H1 (cell line): ENCODE results near the gene AGBL1. TPM values are rescaled to one million over a fixed set of nuclear protein-coding genes. Genes with fewer than 3 reads are reported as not detected.

Experiments
- CTCF ChIA-PET: fragments of 300-600 bp; sonication (Branson Sonifier 250); formaldehyde crosslinking; loops from one replicate; lab custom pipeline; 2021; ENCODE audit not compliant: partially characterized antibody; lab: Charles Lee
- POLR2A ChIA-PET: fragments of 300-600 bp; sonication (Branson Sonifier 250); formaldehyde crosslinking; loops from one replicate; lab custom pipeline; 2021; ENCODE audit warnings: inconsistent platforms; ENCODE audit not compliant: partially characterized antibody; lab: Charles Lee
- DNase-seq, 2 experiments: peaks; one replicate each; pipeline versions ENCODE4 v3.0.0 to v3.0.0-alpha.2; 2010 to 2022; ENCODE audit warnings: low spot score in 2 of 2, low read depth in 1 of 2, mixed read lengths in 1 of 2
- FAIRE-seq: peaks from 2 replicates; lab custom pipeline; 2011; peaks lifted over from hg19 to GRCh38; lab: Jason Lieb, UNC
- H2AFZ ChIP-seq: 2 replicates; pipeline ENCODE4 v1.8.1; 2012; ENCODE audit warnings: low read length, inconsistent platforms
- H2AK5ac ChIP-seq: 2 replicates; pipeline ENCODE4 v1.6.1; 2013; ENCODE audit warnings: low read depth, low read length
- H2BK120ac ChIP-seq: replicated peaks from 2 replicates; pipeline ENCODE3; 2013; ENCODE audit warnings: low read depth, low read length, inconsistent platforms
- H2BK12ac ChIP-seq: 2 replicates; pipeline ENCODE4 v1.6.1; 2013; ENCODE audit warnings: low read depth, low read length
- H2BK15ac ChIP-seq: 2 replicates; pipeline ENCODE4 v1.6.1; 2013; ENCODE audit warnings: low read length
- H2BK20ac ChIP-seq: 2 replicates; pipeline ENCODE4 v1.6.1; 2013; ENCODE audit warnings: low read length
- H2BK5ac ChIP-seq: 2 replicates; pipeline ENCODE4 v1.6.1; 2013; ENCODE audit warnings: low read depth, low read length
- H3K14ac ChIP-seq: 2 replicates; pipeline ENCODE4 v1.6.1; 2013; ENCODE audit warnings: inconsistent platforms; ENCODE audit not compliant: insufficient read length
- H3K18ac ChIP-seq: 2 replicates; pipeline ENCODE4 v1.6.1; 2013; ENCODE audit warnings: low read length; ENCODE audit errors: extremely low read depth
- H3K23ac ChIP-seq: 2 replicates; pipeline ENCODE4 v1.6.1; 2013; ENCODE audit warnings: inconsistent platforms; ENCODE audit not compliant: insufficient read length
- H3K23me2 ChIP-seq: 2 replicates; pipeline ENCODE4 v1.6.1; 2013; ENCODE audit warnings: low read depth, low read length
- H3K27ac ChIP-seq: 2 replicates; pipeline ENCODE4 v1.6.1; 2011; ENCODE audit warnings: low read depth, low read length, inconsistent platforms
- H3K27me3 ChIP-seq, 4 experiments: replicated peaks in 1 of 4; 1 replicate in 1 of 4; 2 replicates in 3 of 4; pipeline versions ENCODE4 v1.6.1 to v1.8.1; 2011 to 2013; ENCODE audit warnings: low read length in 3 of 4, mild to moderate bottlenecking in 3 of 4, inconsistent platforms in 2 of 4, mixed read lengths in 2 of 4, moderate library complexity in 1 of 4; ENCODE audit not compliant: control insufficient read depth in 3 of 4, insufficient read depth in 3 of 4; ENCODE audit errors: extremely low read depth in 1 of 4
- H3K36me3 ChIP-seq, 4 experiments: 2 replicates each; pipeline versions ENCODE4 v1.6.1 to v1.8.1; 2011 to 2013; ENCODE audit warnings: mild to moderate bottlenecking in 4 of 4, low read length in 3 of 4, moderate library complexity in 2 of 4, control low read depth in 1 of 4, inconsistent platforms in 1 of 4; ENCODE audit not compliant: insufficient read depth in 4 of 4, control insufficient read depth in 2 of 4
- H3K4ac ChIP-seq: replicated peaks from 2 replicates; pipeline ENCODE3; 2013; ENCODE audit warnings: low read length, low read depth, mixed read lengths, inconsistent platforms; ENCODE audit not compliant: insufficient read length
- H3K4me1 ChIP-seq, 4 experiments: replicated peaks in 1 of 4; 1 replicate in 1 of 4; 2 replicates in 3 of 4; pipeline versions ENCODE4 v1.6.1 to v1.8.1; 2011 to 2013; ENCODE audit warnings: low read length in 3 of 4, inconsistent platforms in 2 of 4, mixed read lengths in 1 of 4; ENCODE audit not compliant: insufficient read depth in 4 of 4, control insufficient read depth in 3 of 4
- H3K4me2 ChIP-seq, 2 experiments: 2 replicates each; pipeline versions ENCODE4 v1.6.1 to v1.8.1; 2011 to 2013; ENCODE audit warnings: low read depth in 2 of 2, low read length in 2 of 2, control low read depth in 1 of 2, inconsistent platforms in 1 of 2, mild to moderate bottlenecking in 1 of 2; ENCODE audit not compliant: insufficient read depth in 1 of 2
- H3K4me3 ChIP-seq, 4 experiments: fragments of 200-600, 300-600 bp in 1 of 4; sonication (generic), shearing (Covaris generic), sonication (Bioruptor Twin) in 1 of 4; 2 replicates each; pipeline versions ENCODE4 v1.5.1 to v1.8.1; 2011 to 2016; ENCODE audit warnings: low read length in 4 of 4, low read depth in 3 of 4, control low read depth in 2 of 4, inconsistent platforms in 2 of 4, mild to moderate bottlenecking in 2 of 4, mixed read lengths in 1 of 4, moderate library complexity in 1 of 4; ENCODE audit not compliant: insufficient read depth in 2 of 4; ENCODE audit errors: extremely low read depth in 1 of 4
- H3K56ac ChIP-seq: replicated peaks from 2 replicates; pipeline ENCODE3; 2013; ENCODE audit warnings: low read depth, mild to moderate bottlenecking, mixed read lengths, low read length, inconsistent platforms; ENCODE audit not compliant: insufficient read length
- H3K79me1 ChIP-seq: 2 replicates; pipeline ENCODE4 v1.6.1; 2013; ENCODE audit warnings: low read depth, low read length, control low read depth
- H3K79me2 ChIP-seq, 2 experiments: 2 replicates each; pipeline versions ENCODE4 v1.6.1 to v1.8.1; 2012 to 2013; ENCODE audit warnings: low read length in 2 of 2, mild to moderate bottlenecking in 2 of 2, inconsistent platforms in 1 of 2; ENCODE audit not compliant: insufficient read depth in 2 of 2, control insufficient read depth in 1 of 2
- H3K9ac ChIP-seq, 4 experiments: replicated peaks in 1 of 4; 1 replicate in 1 of 4; 2 replicates in 3 of 4; pipeline versions ENCODE4 v1.6.1 to v1.8.1; 2011 to 2013; ENCODE audit warnings: low read depth in 3 of 4, low read length in 3 of 4, control low read depth in 2 of 4, mild to moderate bottlenecking in 2 of 4, moderate library complexity in 2 of 4, inconsistent platforms in 1 of 4; ENCODE audit errors: extremely low read depth in 1 of 4
- H3K9me3 ChIP-seq, 2 experiments: 2 replicates each; pipeline versions ENCODE4 v1.6.1 to v1.8.1; 2012 to 2013; ENCODE audit warnings: mild to moderate bottlenecking in 2 of 2, moderate library complexity in 2 of 2, control low read depth in 1 of 2, inconsistent platforms in 1 of 2, low read depth in 1 of 2, low read length in 1 of 2, mixed read lengths in 1 of 2; ENCODE audit not compliant: insufficient read depth in 2 of 2
- H4K20me1 ChIP-seq, 2 experiments: replicated peaks in 1 of 2; 2 replicates each; pipeline versions ENCODE3 to v1.8.1; 2011 to 2013; ENCODE audit warnings: inconsistent platforms in 2 of 2, low read length in 2 of 2, mild to moderate bottlenecking in 1 of 2; ENCODE audit not compliant: insufficient read depth in 2 of 2, control insufficient read depth in 1 of 2
- H4K5ac ChIP-seq: 2 replicates; pipeline ENCODE4 v1.6.1; 2013; ENCODE audit warnings: low read length, low read depth, mixed read lengths, inconsistent platforms; ENCODE audit not compliant: insufficient read length
- H4K8ac ChIP-seq: 2 replicates; pipeline ENCODE4 v1.8.0; 2013; ENCODE audit warnings: mild to moderate bottlenecking, moderate library complexity, low read length, inconsistent platforms; ENCODE audit not compliant: insufficient read depth; ENCODE audit errors: extremely low read depth
- H4K91ac ChIP-seq: replicated peaks from 2 replicates; pipeline ENCODE3; 2013; ENCODE audit warnings: low read length, mixed read lengths, inconsistent platforms; ENCODE audit not compliant: insufficient read length
- BCL11A ChIP-seq, 2 experiments: IDR thresholded peaks; one replicate each; pipeline ENCODE4 v1.6.1; 2011; ENCODE audit warnings: low read depth in 2 of 2, low read length in 2 of 2, mild to moderate bottlenecking in 2 of 2
- NRF1 ChIP-seq: IDR thresholded peaks from 2 replicates; pipeline ENCODE4 v1.6.1; 2011; ENCODE audit warnings: mild to moderate bottlenecking, low read depth, low read length, improper control_type of control experiment
- POU5F1 ChIP-seq: IDR thresholded peaks from 2 replicates; pipeline ENCODE4 v1.6.1; 2011; ENCODE audit warnings: low read depth, mild to moderate bottlenecking, low read length, moderate library complexity
- RAD21 ChIP-seq, 2 experiments: IDR thresholded peaks in 1 of 2; conservative IDR thresholded peaks in 1 of 2; 2 replicates each; pipeline ENCODE4 v1.6.1; 2011; ENCODE audit warnings: low read depth in 2 of 2, low read length in 2 of 2, improper control_type of control experiment in 1 of 2, inconsistent platforms in 1 of 2, mild to moderate bottlenecking in 1 of 2, moderate library complexity in 1 of 2
- SAP30 ChIP-seq: fragments of 300-600 bp; sonication (generic); IDR thresholded peaks from 2 replicates; pipeline ENCODE4 v1.7.1; 2012; ENCODE audit warnings: low read length, moderate library complexity, mild to moderate bottlenecking, inconsistent platforms; ENCODE audit not compliant: insufficient read depth, insufficient replicate concordance
- SIN3A ChIP-seq, 2 experiments: IDR thresholded peaks in 1 of 2; conservative IDR thresholded peaks in 1 of 2; 2 replicates each; pipeline ENCODE4 v1.6.1; 2011 to 2012; ENCODE audit warnings: low read length in 2 of 2, improper control_type of control experiment in 1 of 2, low read depth in 1 of 2, mild to moderate bottlenecking in 1 of 2
- TCF12 ChIP-seq: IDR thresholded peaks from 2 replicates; pipeline ENCODE4 v1.6.1; 2011; ENCODE audit warnings: low read depth, mild to moderate bottlenecking, low read length
- WGBS, 2 experiments: shearing (Covaris generic) in 1 of 2; methylation state at CpG; one replicate each; pipeline versions ENCODE4 v1.1.6 to v1.1.7; 2013 to 2015; ENCODE audit warnings: low lambda C conversion rate in 2 of 2, mixed read lengths in 2 of 2, inconsistent platforms in 1 of 2, low coverage in 1 of 2, missing lambda C conversion rate in 1 of 2; ENCODE audit not compliant: insufficient replicate concordance in 2 of 2, insufficient coverage in 1 of 2, insufficient read length in 1 of 2; ENCODE audit errors: extremely low coverage in 1 of 2, missing lambda C conversion rate in 1 of 2; 5-methylcytosine and 5-hydroxymethylcytosine counted together
- polyA plus RNA-seq, 7 experiments: library from polyadenylated mRNA; depleted of rRNA in 3 of 7; stranded (reverse) in 5 of 7; unstranded in 2 of 7; fragments of >200 nt in 5 of 7; fragments of 200-250 nt in 2 of 7; gene quantifications; 1 replicate in 5 of 7; 2 replicates in 1 of 7; 4 replicates in 1 of 7; pipeline versions ENCODE4 v1.2.1 to v1.2.3, GENCODE V29; 2011 to 2013; ENCODE audit warnings: missing spikeins in 2 of 7, mixed read lengths in 2 of 7
- total RNA-seq: library from RNA; stranded (reverse); fragmentation: NEBNext Ultra II Directional; extraction: Animal tissue kit (Norgen Biotek cat#: 25700); gene quantifications from 2 replicates; pipeline ENCODE4 v1.2.1, GENCODE V29; 2021
- TF ChIP-seq, protein P1 (sequence below): IDR thresholded peaks from 2 replicates; pipeline ENCODE4 v1.6.1; 2012; ENCODE audit warnings: inconsistent platforms

The AGBL1 gene
- total and polyA plus RNA-seq, 2 of the 8 experiments (the other 6 are each of a cell fraction or from before 2014, with no cell fraction given) = not detected

DNA sequence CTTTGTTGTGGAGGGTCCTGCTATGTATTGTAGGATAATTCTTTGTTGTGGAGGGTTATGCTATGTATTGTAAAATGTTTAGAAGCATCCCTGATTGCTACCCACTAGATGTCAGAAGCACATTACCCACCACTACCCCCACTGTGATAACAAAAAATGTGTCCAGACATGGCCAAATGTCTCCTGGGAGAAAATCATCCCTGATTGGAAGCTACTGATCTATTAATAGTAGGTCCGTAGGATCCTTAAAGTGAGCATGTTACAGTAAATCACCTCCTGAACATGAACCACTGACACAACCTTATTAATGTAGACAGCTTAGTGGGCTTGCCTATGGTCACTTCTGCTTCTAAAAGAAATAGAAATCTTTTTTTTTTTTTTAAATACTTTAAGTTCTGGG is 884.6 kb downstream of the AGBL1 start:
- H2BK120ac ChIP-seq = no peak overlapping the region
- no peak overlapping the region for H3K56ac ChIP-seq
- no peak for DNase-seq
- no peak overlapping the region for H4K91ac ChIP-seq
- H3K27me3 ChIP-seq = no peaks in the 10 kb centered on the region
- H3K36me3 ChIP-seq = no peaks in the 10 kb centered on the region
- H3K4me2 ChIP-seq = no peak overlapping the region
- no peak for TF ChIP-seq NRF1
- TF ChIP-seq SIN3A (conservative IDR thresholded peaks at IDR 0.05 in 1 of 2, IDR thresholded peaks at IDR 0.05 in 1 of 2; ENCODE audit: low read depth in 1 of 2, low read length in 2 of 2) = no peak
- no peak for TF ChIP-seq TCF12
- TF ChIP-seq, protein P1, sequence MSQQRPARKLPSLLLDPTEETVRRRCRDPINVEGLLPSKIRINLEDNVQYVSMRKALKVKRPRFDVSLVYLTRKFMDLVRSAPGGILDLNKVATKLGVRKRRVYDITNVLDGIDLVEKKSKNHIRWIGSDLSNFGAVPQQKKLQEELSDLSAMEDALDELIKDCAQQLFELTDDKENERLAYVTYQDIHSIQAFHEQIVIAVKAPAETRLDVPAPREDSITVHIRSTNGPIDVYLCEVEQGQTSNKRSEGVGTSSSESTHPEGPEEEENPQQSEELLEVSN = no peak
- TF ChIP-seq RAD21 (IDR thresholded peaks at IDR 0.05 in 1 of 2, conservative IDR thresholded peaks at IDR 0.05 in 1 of 2; ENCODE audit: low read depth in 2 of 2, low read length in 2 of 2) = no peak
- no peak for TF ChIP-seq SAP30
- TF ChIP-seq POU5F1 = no peak
- TF ChIP-seq BCL11A (IDR thresholded peaks at IDR 0.05; ENCODE audit: low read depth in 2 of 2, low read length in 2 of 2) = no peak
- no peak overlapping the region for H2AK5ac ChIP-seq
- H3K4ac ChIP-seq = no peak overlapping the region
- H3K27ac ChIP-seq = no peak overlapping the region
- H3K4me3 ChIP-seq = no peak overlapping the region
- no peak overlapping the region for H2AFZ ChIP-seq
- H3K18ac ChIP-seq = no peak overlapping the region
- H3K4me1 ChIP-seq = no peaks in the 10 kb centered on the region
- no peak overlapping the region for H2BK5ac ChIP-seq
- WGBS, 2 experiments = 85% methylated on average over 1 of the region's 1 CpG; no CpG with 5 or more reads in 1 of the 2 experiments
- H3K23me2 ChIP-seq = no peaks in the 10 kb centered on the region
- POLR2A ChIA-PET = no interaction called here
- no peak overlapping the region for H4K8ac ChIP-seq
- H2BK15ac ChIP-seq = no peak overlapping the region
- no peaks in the 10 kb centered on the region for H4K20me1 ChIP-seq
- H4K5ac ChIP-seq = no peak overlapping the region
- H3K79me1 ChIP-seq = no peaks in the 10 kb centered on the region
- no peak for FAIRE-seq
- no peak overlapping the region for H3K9ac ChIP-seq
- no peak overlapping the region for H3K23ac ChIP-seq
- H3K79me2 ChIP-seq = no peaks in the 10 kb centered on the region
- H3K9me3 ChIP-seq = no peaks in the 10 kb centered on the region
- H2BK20ac ChIP-seq = no peak overlapping the region
- H3K14ac ChIP-seq = no peak overlapping the region
- H2BK12ac ChIP-seq = no peak overlapping the region
- CTCF ChIA-PET = interaction anchor here (0.5 to 0.7 kb wide), 3 partner anchors 117 to 1110 kb away, joined by 3 to 4 read pairs (median 3); no protein-coding TSS in a partner anchor
